ENCODE results near the gene PRDM10. TPM values are rescaled to one million over a fixed set of nuclear protein-coding genes. Genes with fewer than 3 reads are reported as not detected.

PRDM10 gene
- total RNA-seq, 1 experiment from 2014 or later, result 18.9 TPM

DNA sequence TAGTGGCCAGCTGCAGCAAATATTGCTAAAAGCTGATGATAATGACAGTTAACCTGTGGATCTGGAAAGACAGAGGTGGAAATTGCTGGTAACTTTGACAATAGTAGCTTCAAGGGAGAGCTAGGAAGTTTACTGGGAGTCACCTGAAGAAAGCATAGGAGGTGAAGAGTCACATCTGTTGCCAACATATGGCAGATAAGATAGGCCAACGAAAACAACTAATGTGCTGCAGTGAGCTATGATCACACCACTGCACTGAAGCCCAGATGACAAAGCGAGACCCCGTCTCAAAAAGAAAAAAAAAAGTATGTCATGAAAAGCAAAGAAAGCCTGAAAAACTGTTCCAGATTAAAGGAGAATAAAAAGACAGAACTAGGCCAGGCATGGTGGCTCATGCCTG lies 4.3 kb upstream of the PRDM10 start:
- peaks cover 3% of the 10 kb centered on the region for H3K27me3 Mint-ChIP-seq (ENCODE audit: low read depth)
- ChIA-PET CTCF (interaction anchor here (0.9 kb wide), 1 partner anchor 126 kb away, joined by 3 read pairs; no protein-coding TSS in a partner anchor), POLR2A (no interaction called here)
- H3K9me3 Mint-ChIP-seq, result peaks cover 12% of the 10 kb centered on the region
- no peaks in the 10 kb centered on the region for H3K36me3 Mint-ChIP-seq
- TF ChIP-seq EMX1 (CRISPR knock-in tag; IDR thresholded peaks at IDR 0.05) (no peak), ATF6 (CRISPR knock-in tag; IDR thresholded peaks at IDR 0.05) (no peak), NFE2L1 (CRISPR knock-in tag; IDR thresholded peaks at IDR 0.05) (no peak), IRF2 (CRISPR knock-in tag; IDR thresholded peaks at IDR 0.05; ENCODE audit: borderline replicate concordance, low read depth) (no peak), JAZF1 (CRISPR knock-in tag; IDR thresholded peaks at IDR 0.05) (no peak), CDX4 (CRISPR knock-in tag; IDR thresholded peaks at IDR 0.05; ENCODE audit: borderline replicate concordance) (no peak)
- TF ChIP-seq, protein P1, sequence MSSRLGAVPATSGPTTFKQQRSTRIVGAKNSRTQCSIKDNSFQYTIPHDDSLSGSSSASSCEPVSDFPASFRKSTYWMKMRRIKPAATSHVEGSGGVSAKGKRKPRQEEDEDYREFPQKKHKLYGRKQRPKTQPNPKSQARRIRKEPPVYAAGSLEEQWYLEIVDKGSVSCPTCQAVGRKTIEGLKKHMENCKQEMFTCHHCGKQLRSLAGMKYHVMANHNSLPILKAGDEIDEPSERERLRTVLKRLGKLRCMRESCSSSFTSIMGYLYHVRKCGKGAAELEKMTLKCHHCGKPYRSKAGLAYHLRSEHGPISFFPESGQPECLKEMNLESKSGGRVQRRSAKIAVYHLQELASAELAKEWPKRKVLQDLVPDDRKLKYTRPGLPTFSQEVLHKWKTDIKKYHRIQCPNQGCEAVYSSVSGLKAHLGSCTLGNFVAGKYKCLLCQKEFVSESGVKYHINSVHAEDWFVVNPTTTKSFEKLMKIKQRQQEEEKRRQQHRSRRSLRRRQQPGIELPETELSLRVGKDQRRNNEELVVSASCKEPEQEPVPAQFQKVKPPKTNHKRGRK (CRISPR knock-in tag; IDR thresholded peaks at IDR 0.05; ENCODE audit: borderline replicate concordance), result no peak
- TF ChIP-seq, protein P2, sequence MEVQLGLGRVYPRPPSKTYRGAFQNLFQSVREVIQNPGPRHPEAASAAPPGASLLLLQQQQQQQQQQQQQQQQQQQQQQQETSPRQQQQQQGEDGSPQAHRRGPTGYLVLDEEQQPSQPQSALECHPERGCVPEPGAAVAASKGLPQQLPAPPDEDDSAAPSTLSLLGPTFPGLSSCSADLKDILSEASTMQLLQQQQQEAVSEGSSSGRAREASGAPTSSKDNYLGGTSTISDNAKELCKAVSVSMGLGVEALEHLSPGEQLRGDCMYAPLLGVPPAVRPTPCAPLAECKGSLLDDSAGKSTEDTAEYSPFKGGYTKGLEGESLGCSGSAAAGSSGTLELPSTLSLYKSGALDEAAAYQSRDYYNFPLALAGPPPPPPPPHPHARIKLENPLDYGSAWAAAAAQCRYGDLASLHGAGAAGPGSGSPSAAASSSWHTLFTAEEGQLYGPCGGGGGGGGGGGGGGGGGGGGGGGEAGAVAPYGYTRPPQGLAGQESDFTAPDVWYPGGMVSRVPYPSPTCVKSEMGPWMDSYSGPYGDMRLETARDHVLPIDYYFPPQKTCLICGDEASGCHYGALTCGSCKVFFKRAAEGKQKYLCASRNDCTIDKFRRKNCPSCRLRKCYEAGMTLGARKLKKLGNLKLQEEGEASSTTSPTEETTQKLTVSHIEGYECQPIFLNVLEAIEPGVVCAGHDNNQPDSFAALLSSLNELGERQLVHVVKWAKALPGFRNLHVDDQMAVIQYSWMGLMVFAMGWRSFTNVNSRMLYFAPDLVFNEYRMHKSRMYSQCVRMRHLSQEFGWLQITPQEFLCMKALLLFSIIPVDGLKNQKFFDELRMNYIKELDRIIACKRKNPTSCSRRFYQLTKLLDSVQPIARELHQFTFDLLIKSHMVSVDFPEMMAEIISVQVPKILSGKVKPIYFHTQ (CRISPR knock-in tag; IDR thresholded peaks at IDR 0.05), result no peak
- peaks cover 5% of the 10 kb centered on the region for H3K4me1 Mint-ChIP-seq
- H3K27ac Mint-ChIP-seq, result no peak overlapping the region
- H3K4me3 Mint-ChIP-seq, result no peak overlapping the region
- ATAC-seq, result no peak
- DNase-seq (ENCODE audit: low spot score), result no peak

DNA sequence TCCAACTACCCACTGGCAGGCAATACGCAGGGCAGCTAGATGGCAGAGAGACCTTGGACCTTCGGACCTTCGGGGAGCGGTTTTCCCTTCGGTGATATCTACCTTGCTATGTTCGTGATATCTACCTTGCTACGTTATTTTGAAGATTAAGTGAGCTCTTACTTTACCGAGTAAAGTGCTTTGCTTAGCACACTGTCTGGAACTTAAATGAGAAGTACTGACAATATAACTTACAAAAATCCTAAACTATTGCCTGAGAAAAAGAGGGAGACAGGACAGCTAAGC lies 1.0 kb upstream of the PRDM10 start:
- ATAC-seq (no peak), DNase-seq (ENCODE audit: low spot score) (no peak)
- Mint-ChIP-seq H3K27ac (peak overlapping the region; percentile 94), H3K36me3 (no peaks in the 10 kb centered on the region; the same call in 1 of the 2 replicates), H3K27me3 (ENCODE audit: low read depth) (no peaks in the 10 kb centered on the region), H3K9me3 (peaks cover 12% of the 10 kb centered on the region), H3K4me1 (peaks cover 26% of the 10 kb centered on the region), H3K4me3 (peak overlapping the region; percentile 84)
- TF ChIP-seq ETV6 (CRISPR knock-in tag; IDR thresholded peaks at IDR 0.05) (no peak), TCF7 (CRISPR knock-in tag; IDR thresholded peaks at IDR 0.05; ENCODE audit: low read depth) (no peak), IRF1 (CRISPR knock-in tag; IDR thresholded peaks at IDR 0.05) (no peak), ZNF121 (CRISPR knock-in tag; IDR thresholded peaks at IDR 0.05) (no peak), ELF4 (CRISPR knock-in tag; IDR thresholded peaks at IDR 0.05; ENCODE audit: low read depth) (no peak), FOXP1 (CRISPR knock-in tag; IDR thresholded peaks at IDR 0.05; ENCODE audit: borderline replicate concordance) (no peak), JAZF1 (CRISPR knock-in tag; IDR thresholded peaks at IDR 0.05) (no peak), SOX15 (CRISPR knock-in tag; IDR thresholded peaks at IDR 0.05) (no peak), GTF2I (CRISPR knock-in tag; conservative IDR thresholded peaks at IDR 0.05) (no peak), CBFB (CRISPR knock-in tag; IDR thresholded peaks at IDR 0.05; ENCODE audit: low read depth) (no peak), MXD4 (CRISPR knock-in tag; IDR thresholded peaks at IDR 0.05; ENCODE audit: borderline replicate concordance) (no peak)
- TF ChIP-seq, protein P3, sequence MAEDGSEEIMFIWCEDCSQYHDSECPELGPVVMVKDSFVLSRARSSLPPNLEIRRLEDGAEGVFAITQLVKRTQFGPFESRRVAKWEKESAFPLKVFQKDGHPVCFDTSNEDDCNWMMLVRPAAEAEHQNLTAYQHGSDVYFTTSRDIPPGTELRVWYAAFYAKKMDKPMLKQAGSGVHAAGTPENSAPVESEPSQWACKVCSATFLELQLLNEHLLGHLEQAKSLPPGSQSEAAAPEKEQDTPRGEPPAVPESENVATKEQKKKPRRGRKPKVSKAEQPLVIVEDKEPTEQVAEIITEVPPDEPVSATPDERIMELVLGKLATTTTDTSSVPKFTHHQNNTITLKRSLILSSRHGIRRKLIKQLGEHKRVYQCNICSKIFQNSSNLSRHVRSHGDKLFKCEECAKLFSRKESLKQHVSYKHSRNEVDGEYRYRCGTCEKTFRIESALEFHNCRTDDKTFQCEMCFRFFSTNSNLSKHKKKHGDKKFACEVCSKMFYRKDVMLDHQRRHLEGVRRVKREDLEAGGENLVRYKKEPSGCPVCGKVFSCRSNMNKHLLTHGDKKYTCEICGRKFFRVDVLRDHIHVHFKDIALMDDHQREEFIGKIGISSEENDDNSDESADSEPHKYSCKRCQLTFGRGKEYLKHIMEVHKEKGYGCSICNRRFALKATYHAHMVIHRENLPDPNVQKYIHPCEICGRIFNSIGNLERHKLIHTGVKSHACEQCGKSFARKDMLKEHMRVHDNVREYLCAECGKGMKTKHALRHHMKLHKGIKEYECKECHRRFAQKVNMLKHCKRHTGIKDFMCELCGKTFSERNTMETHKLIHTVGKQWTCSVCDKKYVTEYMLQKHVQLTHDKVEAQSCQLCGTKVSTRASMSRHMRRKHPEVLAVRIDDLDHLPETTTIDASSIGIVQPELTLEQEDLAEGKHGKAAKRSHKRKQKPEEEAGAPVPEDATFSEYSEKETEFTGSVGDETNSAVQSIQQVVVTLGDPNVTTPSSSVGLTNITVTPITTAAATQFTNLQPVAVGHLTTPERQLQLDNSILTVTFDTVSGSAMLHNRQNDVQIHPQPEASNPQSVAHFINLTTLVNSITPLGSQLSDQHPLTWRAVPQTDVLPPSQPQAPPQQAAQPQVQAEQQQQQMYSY (CRISPR knock-in tag; IDR thresholded peaks at IDR 0.05), result no peak
- POLR2A ChIA-PET, result interaction anchor here (0.6 to 2.2 kb wide), 7 partner anchors 10 to 142 kb away, joined by 3 to 16 read pairs (median 8); partner anchors contain the start of genes APLP2 and NFRKB
- CTCF ChIA-PET, result interaction anchor here (0.7 to 2.9 kb wide), 7 partner anchors 12 to 143 kb away, joined by 3 to 12 read pairs (median 4); no protein-coding TSS in a partner anchor
